ENCODE results near the gene RPS6KB2.
"Not testable (repeated sequence)": the region's sequence is repeated elsewhere in the genome, so short reads cannot be mapped to it uniquely, and the experiment has no call there.

Gene RPS6KB2

GRCh38 chr11:67401495-67402191 lies 26.7 kb upstream of the RPS6KB2 start, which contains the start of gene PPP1CA:
TSS of gene PPP1CA (minus strand) at chr11:67401858. CDS start at chr11:67401782, 76 bp downstream.
- CTCF ChIA-PET, result interaction anchor here (0.6 to 6.1 kb wide), 20 partner anchors 10 to 182 kb away, joined by 3 to 60 read pairs (median 6); partner anchors contain the start of genes CARNS1, GSTP1, PITPNM1 and PTPRCAP
- Histone ChIP-seq H3K36me3 (ENCODE audit: control insufficient read depth in 4 of 4, insufficient read depth in 4 of 4, low read length in 3 of 4) (peaks cover 3 to 50% (median 37%) of the 10 kb centered on the region in 4 experiments), H3K4me1 (ENCODE audit: control extremely low read depth in 1 of 4, control insufficient read depth in 4 of 4, insufficient read depth in 4 of 4, low read length in 3 of 4) (peaks cover 7 to 90% (median 80%) of the 10 kb centered on the region in 4 experiments), H3K27ac (ENCODE audit: insufficient read depth in 1 of 2, low read depth in 1 of 2, low read length in 2 of 2, poor library complexity in 1 of 2, severe bottlenecking in 2 of 2) (peak within 1 kb of the TSS; percentile 54 to 83), H3K27me3 (replicated peaks in 2 of 5; ENCODE audit: control insufficient read depth in 4 of 5, insufficient read depth in 5 of 5, low read length in 4 of 5) (no peaks in the 10 kb centered on the region), H3K9me3 (ENCODE audit: control extremely low read depth in 1 of 5, control insufficient read depth in 4 of 5, insufficient read depth in 2 of 5, low read depth in 1 of 5, low read length in 4 of 5) (no peaks in the 10 kb centered on the region), H3K4me3 (ENCODE audit: control insufficient read depth in 1 of 7, extremely low read depth in 1 of 7, insufficient read depth in 4 of 7, low read depth in 2 of 7, low read length in 6 of 7) (peak within 1 kb of the TSS; percentile 64 to 89 (median 82))
- DNase-seq, result peak; percentile 84 to 91 (median 89)
- WGBS (ENCODE audit: insufficient coverage), result 0% methylated on average over 15 of the region's 73 CpGs
- POLR2A ChIA-PET, result interaction anchor here (0.6 to 1.9 kb wide), 14 partner anchors 9 to 82 kb away, joined by 3 to 10 read pairs (median 4); partner anchors contain the start of genes POLD4, PTPRCAP, RAD9A and RPS6KB2

GRCh38 chr11:67402192-67402839 lies 26.0 kb upstream of the RPS6KB2 start:
- H3K27ac ChIP-seq (ENCODE audit: insufficient read depth in 1 of 2, low read depth in 1 of 2, low read length in 2 of 2, poor library complexity in 1 of 2, severe bottlenecking in 2 of 2), result peak overlapping the region; percentile 54 to 83
- not testable (repeated sequence) for H3K9me3 ChIP-seq (ENCODE audit: control extremely low read depth in 1 of 5, control insufficient read depth in 4 of 5, insufficient read depth in 2 of 5, low read depth in 1 of 5, low read length in 4 of 5); H3K27me3 ChIP-seq (replicated peaks in 2 of 5; ENCODE audit: control insufficient read depth in 4 of 5, insufficient read depth in 5 of 5, low read length in 4 of 5); DNase-seq
- peak overlapping the region in 6 of 7 experiments; percentile 25 to 87 (median 54) for H3K4me3 ChIP-seq (ENCODE audit: control insufficient read depth in 1 of 7, extremely low read depth in 1 of 7, insufficient read depth in 4 of 7, low read depth in 2 of 7, low read length in 6 of 7)
- peaks cover 3 to 53% (median 37%) of the 10 kb centered on the region in 4 experiments for H3K36me3 ChIP-seq (ENCODE audit: control insufficient read depth in 4 of 4, insufficient read depth in 4 of 4, low read length in 3 of 4)
- 55% methylated on average over 12 of the region's 19 CpGs for WGBS (ENCODE audit: insufficient coverage)
- H3K4me1 ChIP-seq (ENCODE audit: control extremely low read depth in 1 of 4, control insufficient read depth in 4 of 4, insufficient read depth in 4 of 4, low read length in 3 of 4), result peaks cover 7 to 90% (median 80%) of the 10 kb centered on the region in 4 experiments
- ChIA-PET CTCF (interaction anchor here (0.7 to 6.1 kb wide), 18 partner anchors 9 to 103 kb away, joined by 3 to 60 read pairs (median 8); partner anchors contain the start of genes CARNS1, PITPNM1, POLD4 and PTPRCAP), POLR2A (interaction anchor here (0.9 to 1.9 kb wide), 7 partner anchors 9 to 38 kb away, joined by 4 to 10 read pairs (median 7); partner anchors contain the start of genes RAD9A and RPS6KB2)

- not testable (repeated sequence) for H3K9me3 ChIP-seq (ENCODE audit: control extremely low read depth in 1 of 5, control insufficient read depth in 4 of 5, insufficient read depth in 2 of 5, low read depth in 1 of 5, low read length in 4 of 5); H3K27me3 ChIP-seq (replicated peaks in 2 of 5; ENCODE audit: control insufficient read depth in 4 of 5, insufficient read depth in 5 of 5, low read length in 4 of 5); DNase-seq
- CTCF ChIA-PET, result interaction anchor here (1.1 to 6.1 kb wide), 11 partner anchors 10 to 103 kb away, joined by 3 to 60 read pairs (median 11); partner anchors contain the start of genes CARNS1, PITPNM1, POLD4 and PTPRCAP
- peaks cover 3 to 53% (median 31%) of the 10 kb centered on the region in 4 experiments for H3K36me3 ChIP-seq (ENCODE audit: control insufficient read depth in 4 of 4, insufficient read depth in 4 of 4, low read length in 3 of 4)
- H3K4me3 ChIP-seq (ENCODE audit: control insufficient read depth in 1 of 7, extremely low read depth in 1 of 7, insufficient read depth in 4 of 7, low read depth in 2 of 7, low read length in 6 of 7), result peak overlapping the region in 6 of 7 experiments; percentile 11 to 87 (median 64)
- peak overlapping the region in 1 of 2 experiments; percentile 83 for H3K27ac ChIP-seq (ENCODE audit: insufficient read depth in 1 of 2, low read depth in 1 of 2, low read length in 2 of 2, poor library complexity in 1 of 2, severe bottlenecking in 2 of 2)
- 92% methylated on average over 8 of the region's 9 CpGs for WGBS (ENCODE audit: insufficient coverage)
- POLR2A ChIA-PET, result interaction anchor here (1.0 to 1.9 kb wide), 4 partner anchors 16 to 34 kb away, joined by 3 to 10 read pairs (median 3); partner anchors contain the start of gene RPS6KB2
- H3K4me1 ChIP-seq (ENCODE audit: control extremely low read depth in 1 of 4, control insufficient read depth in 4 of 4, insufficient read depth in 4 of 4, low read length in 3 of 4), result peaks cover 10 to 90% (median 81%) of the 10 kb centered on the region in 4 experiments
These were observed 25.2 kb upstream of the RPS6KB2 start for GRCh38 chr11:67403085-67403484.

- Histone ChIP-seq H3K4me1 (ENCODE audit: control extremely low read depth in 1 of 4, control insufficient read depth in 4 of 4, insufficient read depth in 4 of 4, low read length in 3 of 4) (peaks cover 15 to 92% (median 90%) of the 10 kb centered on the region in 4 experiments), H3K9me3 (ENCODE audit: control extremely low read depth in 1 of 5, control insufficient read depth in 4 of 5, insufficient read depth in 2 of 5, low read depth in 1 of 5, low read length in 4 of 5) (no peaks in the 10 kb centered on the region), H3K36me3 (ENCODE audit: control insufficient read depth in 4 of 4, insufficient read depth in 4 of 4, low read length in 3 of 4) (peaks cover 0 to 43% (median 17%) of the 10 kb centered on the region in 4 experiments), H3K4me3 (ENCODE audit: control insufficient read depth in 1 of 7, extremely low read depth in 1 of 7, insufficient read depth in 4 of 7, low read depth in 2 of 7, low read length in 6 of 7) (peak overlapping the region; percentile 51 to 87 (median 69)), H3K27ac (ENCODE audit: insufficient read depth in 1 of 2, low read depth in 1 of 2, low read length in 2 of 2, poor library complexity in 1 of 2, severe bottlenecking in 2 of 2) (peak overlapping the region; percentile 64 to 83), H3K27me3 (replicated peaks in 2 of 5; ENCODE audit: control insufficient read depth in 4 of 5, insufficient read depth in 5 of 5, low read length in 4 of 5) (no peaks in the 10 kb centered on the region)
- 48% methylated on average over 10 of the region's 13 CpGs for WGBS (ENCODE audit: insufficient coverage)
- POLR2A ChIA-PET, result interaction anchor here (0.5 to 2.1 kb wide), 4 partner anchors 10 to 841 kb away, joined by 3 to 8 read pairs (median 4); partner anchors contain the start of gene RAD9A
- no peak for DNase-seq
- CTCF ChIA-PET, result interaction anchor here (0.6 to 6.1 kb wide), 9 partner anchors 9 to 133 kb away, joined by 3 to 60 read pairs (median 3); partner anchors contain the start of genes CARNS1, PTPRCAP and TMEM134
These were observed 23.6 kb upstream of the RPS6KB2 start for GRCh38 chr11:67404515-67405195.

GRCh38 chr11:67405196-67405567 lies 23.1 kb upstream of the RPS6KB2 start:
- 94% methylated on average over 6 of the region's 6 CpGs for WGBS (ENCODE audit: insufficient coverage)
- no peaks in the 10 kb centered on the region for H3K9me3 ChIP-seq (ENCODE audit: control extremely low read depth in 1 of 5, control insufficient read depth in 4 of 5, insufficient read depth in 2 of 5, low read depth in 1 of 5, low read length in 4 of 5)
- peaks cover 15 to 95% (median 93%) of the 10 kb centered on the region in 4 experiments for H3K4me1 ChIP-seq (ENCODE audit: control extremely low read depth in 1 of 4, control insufficient read depth in 4 of 4, insufficient read depth in 4 of 4, low read length in 3 of 4)
- peaks cover 0 to 40% (median 14%) of the 10 kb centered on the region in 4 experiments for H3K36me3 ChIP-seq (ENCODE audit: control insufficient read depth in 4 of 4, insufficient read depth in 4 of 4, low read length in 3 of 4)
- H3K27me3 ChIP-seq (replicated peaks in 2 of 5; ENCODE audit: control insufficient read depth in 4 of 5, insufficient read depth in 5 of 5, low read length in 4 of 5), result no peaks in the 10 kb centered on the region
- CTCF ChIA-PET, result interaction anchor here (1.3 to 6.1 kb wide), 3 partner anchors 13 to 32 kb away, joined by 3 to 60 read pairs (median 4); partner anchors contain the start of genes CARNS1 and PTPRCAP
- H3K4me3 ChIP-seq (ENCODE audit: control insufficient read depth in 1 of 7, extremely low read depth in 1 of 7, insufficient read depth in 4 of 7, low read depth in 2 of 7, low read length in 6 of 7), result peak overlapping the region in 5 of 7 experiments; percentile 60 to 87 (median 79)
- DNase-seq, result no peak
- H3K27ac ChIP-seq (ENCODE audit: insufficient read depth in 1 of 2, low read depth in 1 of 2, low read length in 2 of 2, poor library complexity in 1 of 2, severe bottlenecking in 2 of 2), result peak overlapping the region in 1 of 2 experiments; percentile 14
- POLR2A ChIA-PET, result interaction anchor here (2.1 kb wide), 1 partner anchor 14 kb away, joined by 8 read pairs; the partner anchor contains the start of gene RAD9A

Data from common myeloid progenitor, CD34-positive (primary cell).